HepG2 (cell line): ENCODE results near the gene ZNF804A. TPM values are rescaled to one million over a fixed set of nuclear protein-coding genes. Genes with fewer than 3 reads are reported as not detected.

Experiments used
- ATAC-seq: fragments of 200-7000 bp; cut with Tn5 transposase; 3 replicates; pipeline ENCODE4 v1.9.1; 2020; ENCODE audit warnings: mild to moderate bottlenecking, moderate library complexity
- BruUV-seq: library from RNA; stranded (reverse); fragments of 400-500 nt; replicated peaks from 2 replicates; lab custom pipeline; 2021; lab: Mats Ljungman, UMichigan
- CTCF ChIA-PET: fragments of 300-600 bp; formaldehyde crosslinking; extraction: SDS; loops from one replicate; lab custom pipeline; 2021; ENCODE audit warnings: low total read pairs, inconsistent platforms, low intra/inter-chr PET ratio; lab: Yijun Ruan, JAX
- POLR2A ChIA-PET: fragments of 350-600 bp; sonication (Branson Sonifier 250); formaldehyde crosslinking; loops from one replicate; lab custom pipeline; 2020; ENCODE audit warnings: antibody characterized with exemption, inconsistent platforms; lab: Yijun Ruan, JAX
- DNase-seq: peaks from one replicate; pipeline ENCODE4 v3.0.0-alpha.2; 2015; ENCODE audit warnings: low spot score
- FAIRE-seq: peaks from 3 replicates; lab custom pipeline; 2011; peaks lifted over from hg19 to GRCh38; lab: Jason Lieb, UNC
- H2AFZ ChIP-seq: one replicate; pipeline ENCODE4 v1.6.1; 2011; ENCODE audit warnings: low read length, inconsistent platforms
- H3K27ac ChIP-seq: fragments of 300-600 bp; 3 replicates; pipeline ENCODE4 v1.8.0; 2011; ENCODE audit warnings: mixed run types, mild to moderate bottlenecking, mixed read lengths, low read length, inconsistent platforms; ENCODE audit not compliant: insufficient read depth; ENCODE audit errors: extremely low read length
- H3K27me3 ChIP-seq, 2 experiments: fragments of 200-600 bp in 1 of 2; 2 replicates in 1 of 2; 3 replicates in 1 of 2; pipeline versions ENCODE4 v1.6.0 to v1.8.0; 2011; ENCODE audit warnings: low read length in 2 of 2, mild to moderate bottlenecking in 2 of 2, moderate library complexity in 2 of 2, inconsistent platforms in 1 of 2; ENCODE audit not compliant: insufficient read depth in 2 of 2, control insufficient read depth in 1 of 2
- H3K36me3 ChIP-seq, 2 experiments: fragments of 200-600 bp in 1 of 2; replicated peaks in 1 of 2; 2 replicates in 1 of 2; 3 replicates in 1 of 2; pipeline versions ENCODE4 v1.5.1 to v1.8.0; 2011; ENCODE audit warnings: low read length in 2 of 2, inconsistent platforms in 1 of 2; ENCODE audit not compliant: insufficient read depth in 2 of 2, control insufficient read depth in 1 of 2
- H3K4me1 ChIP-seq: 2 replicates; pipeline ENCODE4 v1.5.1; 2012; ENCODE audit warnings: low read length, inconsistent platforms; ENCODE audit not compliant: insufficient read depth
- H3K4me2 ChIP-seq: 2 replicates; pipeline ENCODE4 v1.6.0; 2011; ENCODE audit warnings: low read depth, low read length, inconsistent platforms
- H3K4me3 ChIP-seq, 3 experiments: fragments of 200-600 bp in 1 of 3; sonication (generic), shearing (Covaris generic) in 1 of 3; replicated peaks in 1 of 3; 2 replicates each; pipeline ENCODE4 v1.5.1; 2011 to 2016; ENCODE audit warnings: low read length in 3 of 3, inconsistent platforms in 2 of 3, low read depth in 2 of 3, mild to moderate bottlenecking in 2 of 3, control low read depth in 1 of 3, mixed read lengths in 1 of 3; ENCODE audit not compliant: insufficient read depth in 1 of 3
- H3K79me2 ChIP-seq: one replicate; pipeline ENCODE4 v1.6.1; 2011; ENCODE audit warnings: low read length, inconsistent platforms; ENCODE audit not compliant: insufficient read depth
- H3K9ac ChIP-seq: 2 replicates; pipeline ENCODE4 v1.6.0; 2011; ENCODE audit warnings: mild to moderate bottlenecking, low read depth, low read length, inconsistent platforms; ENCODE audit not compliant: insufficient read depth
- H3K9me3 ChIP-seq: 2 replicates; pipeline ENCODE4 v1.5.1; 2012; ENCODE audit warnings: mild to moderate bottlenecking, low read length
- H4K20me1 ChIP-seq: 2 replicates; pipeline ENCODE4 v1.6.0; 2011; ENCODE audit warnings: inconsistent platforms, mild to moderate bottlenecking, low read length, moderate library complexity; ENCODE audit not compliant: insufficient read depth
- ARHGAP35 ChIP-seq: sonication (generic); formaldehyde crosslinking; IDR thresholded peaks from 2 replicates; pipeline ENCODE4 v1.9.0; 2022; ENCODE audit warnings: mild to moderate bottlenecking, inconsistent platforms, moderate library complexity, missing genetic modification reagents, borderline replicate concordance
- ARID3A ChIP-seq: IDR thresholded peaks from 2 replicates; pipeline ENCODE4 v1.6.1; 2012; ENCODE audit warnings: low read depth, low read length, improper control_type of control experiment
- CBX2 ChIP-seq, 2 experiments: fragments of 200-600 bp in 1 of 2; sonication (generic); formaldehyde crosslinking in 1 of 2; IDR thresholded peaks; 2 replicates each; pipeline versions ENCODE4 v1.7.0 to v1.8.1; 2018 to 2022; ENCODE audit warnings: low read depth in 2 of 2, low read length in 1 of 2, mild to moderate bottlenecking in 1 of 2, missing genetic modification reagents in 1 of 2
- GATAD1 ChIP-seq: IDR thresholded peaks from 2 replicates; pipeline ENCODE4 v1.6.1; 2016; ENCODE audit warnings: missing genetic modification reagents, missing compliant biosample characterization
- MEF2D ChIP-seq: sonication (generic); formaldehyde crosslinking; IDR thresholded peaks from 2 replicates; pipeline ENCODE4 v1.5.1; 2020; ENCODE audit warnings: mild to moderate bottlenecking, missing genetic modification reagents
- MXD4 ChIP-seq: IDR thresholded peaks from 2 replicates; pipeline ENCODE4 v1.6.1; 2016; ENCODE audit warnings: mild to moderate bottlenecking, missing biosample characterization, missing genetic modification reagents
- MYPOP ChIP-seq: sonication (generic); formaldehyde crosslinking; IDR thresholded peaks from 2 replicates; pipeline ENCODE4 v1.8.1; 2023; ENCODE audit warnings: mild to moderate bottlenecking, moderate library complexity, missing genetic modification reagents
- NCOA1 ChIP-seq: sonication (generic); formaldehyde crosslinking; IDR thresholded peaks from 2 replicates; pipeline ENCODE4 v1.9.0; 2021; ENCODE audit warnings: missing genetic modification reagents
- NCOA5 ChIP-seq: sonication (generic); formaldehyde crosslinking; IDR thresholded peaks from 2 replicates; pipeline ENCODE4 v1.4.0; 2020; ENCODE audit warnings: missing genetic modification reagents
- POLR2AphosphoS5 ChIP-seq: IDR thresholded peaks from 2 replicates; pipeline ENCODE4 v1.6.1; 2012; ENCODE audit warnings: low read depth, low read length
- PRDM10 ChIP-seq: sonication (generic); formaldehyde crosslinking; IDR thresholded peaks from 2 replicates; pipeline ENCODE4 v1.4.0; 2020; ENCODE audit warnings: low read depth, missing genetic modification reagents
- RBM22 ChIP-seq: fragments of 200-400 bp; formaldehyde crosslinking; optimal IDR thresholded peaks from 2 replicates; pipeline ENCODE3; 2017; ENCODE audit warnings: mild to moderate bottlenecking, low read length, moderate library complexity
- RXRA ChIP-seq: sonication (generic); formaldehyde crosslinking; IDR thresholded peaks from 2 replicates; pipeline ENCODE4 v1.5.1; 2020; ENCODE audit warnings: missing genetic modification reagents
- ZNF335 ChIP-seq: sonication (generic); formaldehyde crosslinking; IDR thresholded peaks from 2 replicates; pipeline ENCODE4 v1.4.0; 2020; ENCODE audit warnings: missing genetic modification reagents
- ZNF33B ChIP-seq: sonication (generic); formaldehyde crosslinking; IDR thresholded peaks from 2 replicates; pipeline ENCODE4 v1.5.1; 2020; ENCODE audit warnings: mild to moderate bottlenecking, missing genetic modification reagents
- ZNF558 ChIP-seq: sonication (generic); formaldehyde crosslinking; IDR thresholded peaks from 2 replicates; pipeline ENCODE4 v1.9.0; 2022; ENCODE audit warnings: mild to moderate bottlenecking, missing genetic modification reagents, borderline replicate concordance
- ZNF614 ChIP-seq: IDR thresholded peaks from 2 replicates; pipeline ENCODE4 v1.6.1; 2018; ENCODE audit warnings: missing biosample characterization, missing genetic modification reagents, inconsistent platforms, borderline replicate concordance
- ZNF710 ChIP-seq: sonication (generic); formaldehyde crosslinking; IDR thresholded peaks from 2 replicates; pipeline ENCODE4 v1.5.0; 2020; ENCODE audit warnings: mild to moderate bottlenecking, missing genetic modification reagents, borderline replicate concordance
- WGBS: methylation state at CpG from one replicate; pipeline ENCODE4 v1.1.6; 2017; ENCODE audit warnings: low lambda C conversion rate; 5-methylcytosine and 5-hydroxymethylcytosine counted together
- in situ Hi-C: cut with HindIII; loops from 2 replicates; pipeline ENCODE4 v1.10.0; 2017; ENCODE audit warnings: low pct_unique_long_range_greater_than_20kb; ENCODE audit not compliant: extremely low pct_ligation_motif_present
- intact Hi-C: fragments of 100-400 bp; cut with micrococcal nuclease; formaldehyde crosslinking; loops from one replicate; pipeline ENCODE4 v1.10.0; 2022; ENCODE audit not compliant: unreplicated experiment
- polyA plus RNA-seq, 8 experiments: library from polyadenylated mRNA; depleted of rRNA in 3 of 8; stranded (reverse) in 7 of 8; unstranded in 1 of 8; fragments of >200 nt; fragmentation: Illumina TruSeq in 4 of 8; extraction: Trizol in 4 of 8; gene quantifications; 2 replicates each; pipeline versions ENCODE4 v1.2.1 to v1.2.3, GENCODE V29; 2011 to 2016; ENCODE audit warnings: low read depth in 4 of 8, missing spikeins in 1 of 8, mixed read lengths in 1 of 8; ENCODE audit not compliant: insufficient read depth in 1 of 8
- total RNA-seq, 5 experiments: library from RNA; depleted of rRNA; stranded (reverse); fragments of >200 nt; fragmentation: Illumina TruSeq; extraction: Trizol; gene quantifications; 2 replicates each; pipeline ENCODE4 v1.2.3, GENCODE V29; 2016; ENCODE audit warnings: low read depth in 1 of 5

Gene ZNF804A
- total and polyA plus RNA-seq, 2 of the 13 experiments (the other 11 are each of a cell fraction or from before 2014, with no cell fraction given) = 0.07 to 0.09 TPM

- ATAC-seq = no peak
- no peaks in the 10 kb centered on the region; the same call in 1 of the 2 replicates for H3K9me3 ChIP-seq
- CTCF ChIA-PET = no interaction called here
- DNase-seq = no peak
- BruUV-seq = no TSS peak
- H3K36me3 ChIP-seq = no peaks in the 10 kb centered on the region
- no peak overlapping the region for H3K9ac ChIP-seq
- no peak overlapping the region for H3K4me2 ChIP-seq
- H3K27ac ChIP-seq = no peak overlapping the region
- H3K4me3 ChIP-seq = no peak overlapping the region
- intact Hi-C loops = no loop called here
- POLR2A ChIA-PET = no interaction called here
- in situ Hi-C loops = no loop called here
- no peaks in the 10 kb centered on the region for H3K27me3 ChIP-seq
- no peak overlapping the region for H2AFZ ChIP-seq
- no peak for FAIRE-seq
- no peaks in the 10 kb centered on the region for H3K79me2 ChIP-seq
- 7% methylated on average over 3 of the region's 3 CpGs for WGBS
- no peaks in the 10 kb centered on the region for H4K20me1 ChIP-seq
- no peaks in the 10 kb centered on the region for H3K4me1 ChIP-seq
- no peak for TF ChIP-seq ZNF558 (CRISPR knock-in tag)
- no peak for TF ChIP-seq NCOA1
- TF ChIP-seq ARID3A = no peak
- TF ChIP-seq MXD4 (CRISPR knock-in tag) = no peak
- no peak for TF ChIP-seq ARHGAP35 (CRISPR knock-in tag)
- no peak for TF ChIP-seq RXRA (CRISPR knock-in tag)
- TF ChIP-seq NCOA5 (CRISPR knock-in tag) = no peak
- no peak for TF ChIP-seq POLR2AphosphoS5
- TF ChIP-seq MYPOP (CRISPR knock-in tag) = no peak
- no peak for TF ChIP-seq ZNF335 (CRISPR knock-in tag)
- no peak for TF ChIP-seq CBX2 (IDR thresholded peaks at IDR 0.05; ENCODE audit: low read depth, low read length)
- no peak for TF ChIP-seq CBX2 (CRISPR knock-in tag; IDR thresholded peaks at IDR 0.05; ENCODE audit: low read depth)
- TF ChIP-seq ZNF614 (CRISPR knock-in tag) = no peak
- TF ChIP-seq PRDM10 (CRISPR knock-in tag) = no peak
- no peak for TF ChIP-seq MEF2D (CRISPR knock-in tag)
- TF ChIP-seq RBM22 = no peak
- no peak for TF ChIP-seq ZNF710
- TF ChIP-seq GATAD1 (CRISPR knock-in tag) = no peak
- no peak for TF ChIP-seq ZNF33B
Measured at GRCh38 chr2:184814421-184814820, 216.1 kb downstream of the ZNF804A start.
